ENCODE data around the gene SNX9. TPM values are rescaled to one million over a fixed set of nuclear protein-coding genes. Genes with fewer than 3 reads are reported as not detected.

SNX9 gene
- total and polyA plus RNA-seq, 2 of the 8 experiments (the other 6 are each of a cell fraction or from before 2014, with no cell fraction given): 11.8 to 23.2 TPM

DNA sequence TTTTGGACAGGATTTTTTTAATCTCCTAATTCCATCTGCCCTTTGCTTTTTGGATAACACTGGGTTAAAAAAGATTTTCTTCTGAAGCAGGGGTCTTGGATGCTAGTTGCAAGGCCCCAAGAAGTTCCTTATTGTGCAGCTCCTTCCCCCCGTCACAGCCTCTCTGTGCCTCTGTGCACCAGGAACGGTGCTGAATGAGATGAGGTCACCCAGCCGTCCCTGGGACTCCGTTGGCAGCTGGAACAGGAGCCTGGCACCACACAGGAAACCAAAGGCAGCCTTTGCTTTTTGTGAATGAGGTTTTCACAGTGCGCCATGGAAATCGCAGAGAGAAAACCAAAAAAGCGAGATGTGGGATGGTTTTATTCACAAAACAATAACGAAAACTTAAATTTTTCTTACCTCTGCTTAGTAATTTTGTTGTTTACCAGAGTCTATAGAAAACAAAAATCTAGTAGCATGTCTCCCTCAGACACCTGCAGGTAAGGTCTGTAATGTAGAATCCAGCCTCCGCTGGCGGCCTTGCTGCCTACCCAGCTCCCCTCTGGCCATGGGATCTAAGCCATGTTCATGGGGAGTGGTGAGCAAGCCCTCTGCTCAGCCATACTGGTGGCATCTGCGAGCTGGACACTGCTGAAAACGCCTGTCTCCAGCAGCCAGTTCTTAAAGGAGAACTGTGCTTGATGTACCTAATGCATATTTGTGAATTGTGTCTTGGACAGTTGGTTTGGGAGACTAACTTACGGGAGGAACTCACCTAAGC, 118.2 kb downstream of the SNX9 start (continued):
- no peak for TF ChIP-seq RXRA (IDR thresholded peaks at IDR 0.05; ENCODE audit: insufficient read depth, low read depth, low read length)
- no peak for TF ChIP-seq GTF2F1 (IDR thresholded peaks at IDR 0.05; ENCODE audit: borderline replicate concordance, low read depth, low read length)
- TF ChIP-seq KDM5A (IDR thresholded peaks at IDR 0.05; ENCODE audit: low read length): no peak
- TF ChIP-seq, protein P1, sequence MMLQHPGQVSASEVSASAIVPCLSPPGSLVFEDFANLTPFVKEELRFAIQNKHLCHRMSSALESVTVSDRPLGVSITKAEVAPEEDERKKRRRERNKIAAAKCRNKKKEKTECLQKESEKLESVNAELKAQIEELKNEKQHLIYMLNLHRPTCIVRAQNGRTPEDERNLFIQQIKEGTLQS (IDR thresholded peaks at IDR 0.05; ENCODE audit: insufficient read depth, low read depth, low read length): no peak
- TF ChIP-seq TBP (IDR thresholded peaks at IDR 0.05; ENCODE audit: low read depth, low read length): no peak

Measured in H1 (cell line).